HCT116 (cell line): ENCODE measurements around the gene ABCG1. TPM values are rescaled to one million over a fixed set of nuclear protein-coding genes. Genes with fewer than 3 reads are reported as not detected.

Source experiments
- ATAC-seq: fragments of 200-7000 bp; cut with Tn5 transposase; 2 replicates; pipeline ENCODE4 v1.9.1; 2020; ENCODE audit warnings: mild to moderate bottlenecking, moderate library complexity
- BruUV-seq: library from RNA; stranded (reverse); fragments of 400-500 nt; replicated peaks from 2 replicates; lab custom pipeline; 2021; lab: Mats Ljungman, UMichigan
- CTCF ChIA-PET: fragments of 300-600 bp; sonication (Branson Sonifier 250); formaldehyde crosslinking; loops from one replicate; lab custom pipeline; 2021; ENCODE audit warnings: antibody characterized with exemption; lab: Charles Lee
- POLR2A ChIA-PET: fragments of 300-600, 350-600 bp; sonication (Branson Sonifier 250); formaldehyde crosslinking; loops from one replicate; lab custom pipeline; 2021; ENCODE audit warnings: antibody characterized with exemption; lab: Charles Lee
- RAD21 ChIA-PET, 2 experiments: fragments of 300-600 bp; sonication (Branson Sonifier 250); formaldehyde crosslinking; loops; one replicate each; lab custom pipeline; 2023; ENCODE audit warnings: low total read pairs in 2 of 2; ENCODE audit not compliant: uncharacterized antibody in 2 of 2, unreplicated experiment in 2 of 2, low non-redundant PET in 1 of 2; lab: Charles Lee
- DNase-seq: peaks from one replicate; pipeline ENCODE4 v3.0.0-alpha.2; 2010; ENCODE audit warnings: low read depth, low spot score
- H2AFZ ChIP-seq: fragments of 200-600 bp; shearing (Covaris generic), sonication (generic); 2 replicates; pipeline ENCODE4 v1.6.1; 2017; ENCODE audit warnings: low read depth, mixed run types, mixed read lengths, antibody characterized with exemption, low read length; ENCODE audit not compliant: poor library complexity, severe bottlenecking
- H3K27ac ChIP-seq: 2 replicates; pipeline ENCODE4 v1.5.1; 2012; ENCODE audit warnings: low read depth, low read length
- H3K27me3 ChIP-seq: fragments of 200-600 bp; sonication (generic); 2 replicates; pipeline ENCODE4 v1.6.1; 2016; ENCODE audit warnings: mixed run types, low read length, mixed read lengths; ENCODE audit not compliant: insufficient read depth
- H3K36me3 ChIP-seq, 2 experiments: fragments of 200-500 bp in 1 of 2; fragments of 200-600 bp in 1 of 2; sonication (Bioruptor generic) in 1 of 2; sonication (generic) in 1 of 2; 2 replicates each; pipeline versions ENCODE4 v1.5.1 to v1.6.1; 2014 to 2016; ENCODE audit warnings: low read length in 2 of 2, inconsistent platforms in 1 of 2, mixed read lengths in 1 of 2, mixed run types in 1 of 2; ENCODE audit not compliant: insufficient read depth in 2 of 2, control insufficient read depth in 1 of 2
- H3K4me1 ChIP-seq, 2 experiments: fragments of 200-600 bp in 1 of 2; sonication (generic) in 1 of 2; 2 replicates each; pipeline versions ENCODE4 v1.5.1 to v1.6.1; 2012 to 2017; ENCODE audit warnings: low read length in 2 of 2, inconsistent platforms in 1 of 2, mild to moderate bottlenecking in 1 of 2, mixed read lengths in 1 of 2, mixed run types in 1 of 2, moderate library complexity in 1 of 2; ENCODE audit not compliant: insufficient read depth in 2 of 2, control insufficient read depth in 1 of 2
- H3K4me2 ChIP-seq: fragments of 200-600 bp; sonication (generic); 2 replicates; pipeline ENCODE4 v1.6.1; 2017; ENCODE audit warnings: mixed run types, low read length, mixed read lengths
- H3K4me3 ChIP-seq, 2 experiments: fragments of 200-600 bp in 1 of 2; sonication (generic) in 1 of 2; replicated peaks in 1 of 2; 2 replicates each; pipeline ENCODE4 v1.5.1; 2011 to 2016; ENCODE audit warnings: low read length in 2 of 2, control low read depth in 1 of 2, low read depth in 1 of 2, mild to moderate bottlenecking in 1 of 2, mixed read lengths in 1 of 2, mixed run types in 1 of 2
- H3K79me2 ChIP-seq: fragments of 200-600 bp; sonication (generic); 2 replicates; pipeline ENCODE4 v1.6.1; 2017; ENCODE audit warnings: mild to moderate bottlenecking, mixed run types, low read length, moderate library complexity, mixed read lengths; ENCODE audit not compliant: insufficient read depth
- H3K9ac ChIP-seq: fragments of 200-600 bp; sonication (generic); 2 replicates; pipeline ENCODE4 v1.6.1; 2016; ENCODE audit warnings: low read length, mixed read lengths
- H3K9me2 ChIP-seq: fragments of 200-600 bp; sonication (generic), shearing (Covaris generic); 2 replicates; pipeline ENCODE4 v1.6.1; 2017; ENCODE audit warnings: mixed run types, mild to moderate bottlenecking, moderate library complexity; ENCODE audit not compliant: insufficient read depth
- H3K9me3 ChIP-seq, 2 experiments: fragments of 200-500 bp in 1 of 2; fragments of 200-600 bp in 1 of 2; sonication (Bioruptor generic) in 1 of 2; sonication (generic) in 1 of 2; 2 replicates each; pipeline ENCODE4 v1.6.1; 2014 to 2017; ENCODE audit warnings: low read length in 2 of 2, mixed read lengths in 2 of 2, inconsistent platforms in 1 of 2, low read depth in 1 of 2, mild to moderate bottlenecking in 1 of 2, mixed run types in 1 of 2, moderate library complexity in 1 of 2; ENCODE audit not compliant: control insufficient read depth in 1 of 2, insufficient read depth in 1 of 2
- H4K20me1 ChIP-seq: fragments of 200-600 bp; sonication (generic), shearing (Covaris generic); 2 replicates; pipeline ENCODE4 v1.6.1; 2017; ENCODE audit warnings: mixed run types, mild to moderate bottlenecking, moderate library complexity; ENCODE audit not compliant: insufficient read depth
- ATF3 ChIP-seq: IDR thresholded peaks from 2 replicates; pipeline ENCODE4 v1.6.1; 2012
- CBX3 ChIP-seq: IDR thresholded peaks from 2 replicates; pipeline ENCODE4 v1.6.1; 2012; ENCODE audit warnings: low read depth
- CEBPB ChIP-seq: IDR thresholded peaks from 2 replicates; pipeline ENCODE4 v1.6.1; 2012; ENCODE audit warnings: low read depth
- CTCF ChIP-seq, 3 experiments: fragments of 200-600 bp in 1 of 3; sonication (generic) in 1 of 3; IDR thresholded peaks in 2 of 3; conservative IDR thresholded peaks in 1 of 3; 2 replicates each; pipeline ENCODE4 v1.5.1; 2012 to 2017; ENCODE audit warnings: low read depth in 2 of 3, low read length in 2 of 3, antibody characterized with exemption in 1 of 3, borderline replicate concordance in 1 of 3, control low read depth in 1 of 3, mild to moderate bottlenecking in 1 of 3, mixed read lengths in 1 of 3, mixed run types in 1 of 3, moderate library complexity in 1 of 3; ENCODE audit not compliant: insufficient read depth in 1 of 3
- EGR1 ChIP-seq: IDR thresholded peaks from 2 replicates; pipeline ENCODE4 v1.6.1; 2012; ENCODE audit warnings: low read depth
- ELF1 ChIP-seq: IDR thresholded peaks from 2 replicates; pipeline ENCODE4 v1.6.1; 2012; ENCODE audit warnings: low read depth, borderline replicate concordance
- POLR2A ChIP-seq: IDR thresholded peaks from 2 replicates; pipeline ENCODE4 v1.7.0; 2011; ENCODE audit warnings: borderline replicate concordance; ENCODE audit not compliant: insufficient read depth, insufficient read length; ENCODE audit errors: extremely low read depth
- POLR2AphosphoS5 ChIP-seq: IDR thresholded peaks from 2 replicates; pipeline ENCODE4 v1.6.1; 2011; ENCODE audit warnings: mild to moderate bottlenecking, low read depth, low read length, moderate library complexity
- RAD21 ChIP-seq: IDR thresholded peaks from 2 replicates; pipeline ENCODE4 v1.6.1; 2012; ENCODE audit warnings: low read depth, mild to moderate bottlenecking
- SIN3A ChIP-seq: IDR thresholded peaks from 2 replicates; pipeline ENCODE4 v1.6.1; 2012; ENCODE audit warnings: low read depth
- SP1 ChIP-seq: IDR thresholded peaks from 2 replicates; pipeline ENCODE4 v1.6.1; 2012; ENCODE audit warnings: low read depth
- SRF ChIP-seq: IDR thresholded peaks from 2 replicates; pipeline ENCODE4 v1.6.1; 2012; ENCODE audit warnings: low read depth
- TCF7L2 ChIP-seq: IDR thresholded peaks from 2 replicates; pipeline ENCODE4 v1.7.0; 2011; ENCODE audit warnings: borderline replicate concordance, inconsistent platforms; ENCODE audit not compliant: insufficient read depth, insufficient read length; ENCODE audit errors: extremely low read depth
- YY1 ChIP-seq: IDR thresholded peaks from 2 replicates; pipeline ENCODE4 v1.6.1; 2011; ENCODE audit warnings: low read length, low read depth, moderate library complexity, mild to moderate bottlenecking; ENCODE audit not compliant: insufficient replicate concordance; ENCODE audit errors: extremely low read depth
- ZFX ChIP-seq: fragments of 450-650 bp; IDR thresholded peaks from 2 replicates; pipeline ENCODE4 v1.6.1; 2017
- ZNF274 ChIP-seq: fragments of 200-500 bp; sonication (Bioruptor generic); IDR thresholded peaks from 2 replicates; pipeline ENCODE4 v1.6.1; 2014; ENCODE audit warnings: mild to moderate bottlenecking, low read depth, low read length, inconsistent platforms
- intact Hi-C: fragments of 100-400 bp; cut with micrococcal nuclease; formaldehyde crosslinking; loops from 2 replicates; pipeline ENCODE4 v1.10.0; 2022
- total RNA-seq: library from RNA; stranded (reverse); gene quantifications from one replicate; pipeline ENCODE4 v1.2.1, GENCODE V29; 2021; ENCODE audit not compliant: unreplicated experiment
- TF ChIP-seq, protein P1 (sequence below): IDR thresholded peaks from 2 replicates; pipeline ENCODE4 v1.6.1; 2012
- TF ChIP-seq, protein P2 (sequence below): IDR thresholded peaks from 2 replicates; pipeline ENCODE4 v1.6.1; 2011; ENCODE audit warnings: mild to moderate bottlenecking, low read length, moderate library complexity; ENCODE audit not compliant: insufficient replicate concordance; ENCODE audit errors: extremely low read depth
- TF ChIP-seq, protein P3 (sequence below): IDR thresholded peaks from 2 replicates; pipeline ENCODE4 v1.6.1; 2012; ENCODE audit warnings: low read depth

ABCG1 gene
- total RNA-seq, 1 experiment from 2014 or later = 1.6 TPM

DNA sequence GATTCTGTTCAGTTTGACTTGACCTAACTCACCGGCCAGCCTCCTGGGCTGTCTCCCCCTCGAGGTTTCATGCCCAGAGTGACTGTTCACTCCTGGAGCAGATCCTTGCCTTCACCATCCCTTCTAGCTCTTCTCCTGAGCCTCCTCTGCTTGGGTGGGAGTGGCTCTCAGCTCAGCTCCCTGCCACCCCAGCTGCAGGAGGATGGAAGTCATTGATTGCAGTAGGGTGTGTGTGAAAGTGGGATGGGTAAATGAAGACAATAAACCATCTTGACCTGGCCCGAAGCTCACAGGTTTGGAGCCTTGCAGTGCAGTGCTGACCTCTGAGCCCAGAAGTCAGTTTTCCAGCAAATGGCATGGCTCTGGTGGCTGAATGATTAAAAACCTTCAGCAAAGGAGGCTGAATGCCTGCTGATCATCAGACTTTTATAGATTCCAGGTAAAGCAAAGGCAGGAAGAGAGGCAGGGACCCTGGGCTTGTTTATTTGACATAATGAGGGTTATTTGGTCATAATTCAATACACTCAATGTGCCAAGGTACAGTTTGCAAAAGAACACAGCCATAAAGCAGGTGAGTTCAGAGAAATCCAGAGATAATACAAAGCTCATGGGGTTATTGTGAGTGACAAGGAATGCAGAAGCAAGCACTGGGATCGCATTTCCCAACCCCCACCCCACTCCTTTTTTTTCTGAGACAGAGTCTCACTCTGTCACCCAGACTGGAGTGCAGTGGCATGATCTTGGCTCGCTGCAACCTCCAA lies 113.8 kb downstream of the ABCG1 start:
- no peak overlapping the region for H3K27ac ChIP-seq
- H3K4me2 ChIP-seq = no peak overlapping the region
- H3K79me2 ChIP-seq = no peaks in the 10 kb centered on the region
- H3K9ac ChIP-seq = no peak overlapping the region
- intact Hi-C loops = loop anchor here (10.0 kb wide), 1 partner anchor 122 kb away; no protein-coding TSS in a partner anchor
- no peak for ATAC-seq
- no peak for DNase-seq
- H3K4me3 ChIP-seq = no peak overlapping the region
- no peaks in the 10 kb centered on the region for H3K36me3 ChIP-seq
- H3K9me3 ChIP-seq = no peaks in the 10 kb centered on the region
- BruUV-seq = no TSS peak
- H2AFZ ChIP-seq = no peak overlapping the region
- H3K27me3 ChIP-seq = no peaks in the 10 kb centered on the region
- H3K9me2 ChIP-seq = no peaks in the 10 kb centered on the region
- TF ChIP-seq ZNF274 (no peak), CEBPB (no peak), TCF7L2 (no peak), EGR1 (no peak), ELF1 (no peak), ATF3 (no peak), YY1 (no peak), POLR2A (no peak), SIN3A (no peak), RAD21 (no peak), SP1 (no peak), SRF (no peak), CTCF (IDR thresholded peaks at IDR 0.05 in 2 of 3, conservative IDR thresholded peaks at IDR 0.05 in 1 of 3; ENCODE audit: borderline replicate concordance in 1 of 3, insufficient read depth in 1 of 3, low read depth in 2 of 3, low read length in 2 of 3) (no peak), POLR2AphosphoS5 (no peak), CBX3 (no peak), ZFX (no peak)
- TF ChIP-seq, protein P1, sequence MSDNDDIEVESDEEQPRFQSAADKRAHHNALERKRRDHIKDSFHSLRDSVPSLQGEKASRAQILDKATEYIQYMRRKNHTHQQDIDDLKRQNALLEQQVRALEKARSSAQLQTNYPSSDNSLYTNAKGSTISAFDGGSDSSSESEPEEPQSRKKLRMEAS = no peak
- TF ChIP-seq, protein P2, sequence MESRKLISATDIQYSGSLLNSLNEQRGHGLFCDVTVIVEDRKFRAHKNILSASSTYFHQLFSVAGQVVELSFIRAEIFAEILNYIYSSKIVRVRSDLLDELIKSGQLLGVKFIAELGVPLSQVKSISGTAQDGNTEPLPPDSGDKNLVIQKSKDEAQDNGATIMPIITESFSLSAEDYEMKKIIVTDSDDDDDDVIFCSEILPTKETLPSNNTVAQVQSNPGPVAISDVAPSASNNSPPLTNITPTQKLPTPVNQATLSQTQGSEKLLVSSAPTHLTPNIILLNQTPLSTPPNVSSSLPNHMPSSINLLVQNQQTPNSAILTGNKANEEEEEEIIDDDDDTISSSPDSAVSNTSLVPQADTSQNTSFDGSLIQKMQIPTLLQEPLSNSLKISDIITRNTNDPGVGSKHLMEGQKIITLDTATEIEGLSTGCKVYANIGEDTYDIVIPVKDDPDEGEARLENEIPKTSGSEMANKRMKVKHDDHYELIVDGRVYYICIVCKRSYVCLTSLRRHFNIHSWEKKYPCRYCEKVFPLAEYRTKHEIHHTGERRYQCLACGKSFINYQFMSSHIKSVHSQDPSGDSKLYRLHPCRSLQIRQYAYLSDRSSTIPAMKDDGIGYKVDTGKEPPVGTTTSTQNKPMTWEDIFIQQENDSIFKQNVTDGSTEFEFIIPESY = no peak
- TF ChIP-seq, protein P3, sequence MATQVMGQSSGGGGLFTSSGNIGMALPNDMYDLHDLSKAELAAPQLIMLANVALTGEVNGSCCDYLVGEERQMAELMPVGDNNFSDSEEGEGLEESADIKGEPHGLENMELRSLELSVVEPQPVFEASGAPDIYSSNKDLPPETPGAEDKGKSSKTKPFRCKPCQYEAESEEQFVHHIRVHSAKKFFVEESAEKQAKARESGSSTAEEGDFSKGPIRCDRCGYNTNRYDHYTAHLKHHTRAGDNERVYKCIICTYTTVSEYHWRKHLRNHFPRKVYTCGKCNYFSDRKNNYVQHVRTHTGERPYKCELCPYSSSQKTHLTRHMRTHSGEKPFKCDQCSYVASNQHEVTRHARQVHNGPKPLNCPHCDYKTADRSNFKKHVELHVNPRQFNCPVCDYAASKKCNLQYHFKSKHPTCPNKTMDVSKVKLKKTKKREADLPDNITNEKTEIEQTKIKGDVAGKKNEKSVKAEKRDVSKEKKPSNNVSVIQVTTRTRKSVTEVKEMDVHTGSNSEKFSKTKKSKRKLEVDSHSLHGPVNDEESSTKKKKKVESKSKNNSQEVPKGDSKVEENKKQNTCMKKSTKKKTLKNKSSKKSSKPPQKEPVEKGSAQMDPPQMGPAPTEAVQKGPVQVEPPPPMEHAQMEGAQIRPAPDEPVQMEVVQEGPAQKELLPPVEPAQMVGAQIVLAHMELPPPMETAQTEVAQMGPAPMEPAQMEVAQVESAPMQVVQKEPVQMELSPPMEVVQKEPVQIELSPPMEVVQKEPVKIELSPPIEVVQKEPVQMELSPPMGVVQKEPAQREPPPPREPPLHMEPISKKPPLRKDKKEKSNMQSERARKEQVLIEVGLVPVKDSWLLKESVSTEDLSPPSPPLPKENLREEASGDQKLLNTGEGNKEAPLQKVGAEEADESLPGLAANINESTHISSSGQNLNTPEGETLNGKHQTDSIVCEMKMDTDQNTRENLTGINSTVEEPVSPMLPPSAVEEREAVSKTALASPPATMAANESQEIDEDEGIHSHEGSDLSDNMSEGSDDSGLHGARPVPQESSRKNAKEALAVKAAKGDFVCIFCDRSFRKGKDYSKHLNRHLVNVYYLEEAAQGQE = no peak
- no peaks in the 10 kb centered on the region for H4K20me1 ChIP-seq
- ChIA-PET POLR2A (no interaction called here), RAD21 (no interaction called here), CTCF (no interaction called here)
- peaks cover 0 to 10% of the 10 kb centered on the region in 2 experiments; a peak in 3 of 4 replicates for H3K4me1 ChIP-seq
